HepG2 (cell line): ENCODE data around the gene HCAR1. TPM values are rescaled to one million over a fixed set of nuclear protein-coding genes. Genes with fewer than 3 reads are reported as not detected.
A peak's percentile ranks its signal among the peaks of the same experiment; 100 is the strongest.

ENCODE experiments used
- AKAP8 ChIP-seq: sonication (generic); formaldehyde crosslinking; IDR thresholded peaks from 2 replicates; pipeline ENCODE4 v1.5.1; 2020; ENCODE audit warnings: mild to moderate bottlenecking, missing genetic modification reagents
- HNRNPLL ChIP-seq: fragments of 200-400 bp; formaldehyde crosslinking; IDR thresholded peaks from 2 replicates; pipeline ENCODE4 v1.6.1; 2017; ENCODE audit warnings: mild to moderate bottlenecking, low read depth, low read length; ENCODE audit not compliant: poor library complexity, severe bottlenecking
- IKZF4 ChIP-seq: sonication (generic); formaldehyde crosslinking; IDR thresholded peaks from 2 replicates; pipeline ENCODE4 v1.5.1; 2020; ENCODE audit warnings: borderline replicate concordance, mild to moderate bottlenecking, low read depth, missing genetic modification reagents; ENCODE audit errors: not compliant biosample characterization
- MYNN ChIP-seq: sonication (generic); formaldehyde crosslinking; IDR thresholded peaks from 2 replicates; pipeline ENCODE4 v1.4.0; 2020; ENCODE audit warnings: mild to moderate bottlenecking, low read depth, missing genetic modification reagents
- SKI ChIP-seq: fragments of 450-650 bp; IDR thresholded peaks from one replicate; pipeline ENCODE4 v1.6.1; 2018; ENCODE audit warnings: mild to moderate bottlenecking; ENCODE audit not compliant: partially characterized antibody
- SNAPC2 ChIP-seq: sonication (generic); formaldehyde crosslinking; IDR thresholded peaks from 2 replicates; pipeline ENCODE4 v1.8.1; 2022; ENCODE audit warnings: mild to moderate bottlenecking, missing genetic modification reagents
- ZNF446 ChIP-seq: sonication (generic); formaldehyde crosslinking; IDR thresholded peaks from 2 replicates; pipeline ENCODE4 v1.5.0; 2020; ENCODE audit warnings: mild to moderate bottlenecking, missing genetic modification reagents
- ZNF557 ChIP-seq: sonication (generic); formaldehyde crosslinking; IDR thresholded peaks from 2 replicates; pipeline ENCODE4 v1.4.0; 2020; ENCODE audit warnings: missing genetic modification reagents
- polyA plus RNA-seq, 8 experiments: library from polyadenylated mRNA; depleted of rRNA in 3 of 8; stranded (reverse) in 7 of 8; unstranded in 1 of 8; fragments of >200 nt; fragmentation: Illumina TruSeq in 4 of 8; extraction: Trizol in 4 of 8; gene quantifications; 2 replicates each; pipeline versions ENCODE4 v1.2.1 to v1.2.3, GENCODE V29; 2011 to 2016; ENCODE audit warnings: low read depth in 4 of 8, missing spikeins in 1 of 8, mixed read lengths in 1 of 8; ENCODE audit not compliant: insufficient read depth in 1 of 8
- total RNA-seq, 5 experiments: library from RNA; depleted of rRNA; stranded (reverse); fragments of >200 nt; fragmentation: Illumina TruSeq; extraction: Trizol; gene quantifications; 2 replicates each; pipeline ENCODE4 v1.2.3, GENCODE V29; 2016; ENCODE audit warnings: low read depth in 1 of 5
- TF ChIP-seq, protein P1 (sequence below): sonication (generic); formaldehyde crosslinking; IDR thresholded peaks from 2 replicates; pipeline ENCODE4 v1.4.0; 2020; ENCODE audit warnings: mild to moderate bottlenecking, missing genetic modification reagents
- TF ChIP-seq, protein P2 (sequence below): IDR thresholded peaks from 2 replicates; pipeline ENCODE4 v1.6.1; 2016; ENCODE audit warnings: mild to moderate bottlenecking
- TF ChIP-seq, protein P3 (sequence below): sonication (generic); formaldehyde crosslinking; IDR thresholded peaks from 2 replicates; pipeline ENCODE4 v1.5.1; 2020; ENCODE audit warnings: missing genetic modification reagents, mild to moderate bottlenecking, borderline replicate concordance
- TF ChIP-seq, protein P4 (sequence below): sonication (generic); formaldehyde crosslinking; IDR thresholded peaks from 2 replicates; pipeline ENCODE4 v1.4.0; 2020; ENCODE audit warnings: missing genetic modification reagents
- TF ChIP-seq, protein P5 (sequence below): sonication (generic); formaldehyde crosslinking; IDR thresholded peaks from 2 replicates; pipeline ENCODE4 v1.4.0; 2020; ENCODE audit warnings: missing genetic modification reagents, mild to moderate bottlenecking, borderline replicate concordance

The HCAR1 gene
- total and polyA plus RNA-seq, 2 of the 13 experiments (the other 11 are each of a cell fraction or from before 2014, with no cell fraction given), result 0.53 to 4.4 TPM

DNA sequence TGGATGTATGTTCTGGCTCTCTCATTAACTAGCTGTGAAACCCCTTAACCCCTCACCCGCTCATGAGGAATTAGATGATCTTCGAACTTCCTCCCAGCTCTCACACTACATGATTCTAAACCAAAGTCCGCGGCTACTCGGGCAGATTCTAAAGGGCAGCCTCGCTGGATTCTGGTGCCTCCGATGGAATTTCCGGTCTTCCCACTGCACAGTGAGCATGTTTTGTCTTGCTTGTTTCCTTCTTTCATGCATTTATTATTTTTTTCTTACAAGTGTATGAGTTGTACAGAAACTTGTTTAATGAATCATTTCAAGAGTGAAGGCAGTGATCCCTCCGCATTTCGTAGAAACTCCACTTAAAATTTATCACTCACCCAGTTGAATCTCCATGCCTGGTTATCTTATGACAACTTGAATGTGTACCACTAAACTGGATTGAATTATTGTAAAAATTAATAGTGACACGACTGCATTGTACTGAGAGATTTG, 9.5 kb downstream of the HCAR1 start (continued):
- TF ChIP-seq, protein P1, sequence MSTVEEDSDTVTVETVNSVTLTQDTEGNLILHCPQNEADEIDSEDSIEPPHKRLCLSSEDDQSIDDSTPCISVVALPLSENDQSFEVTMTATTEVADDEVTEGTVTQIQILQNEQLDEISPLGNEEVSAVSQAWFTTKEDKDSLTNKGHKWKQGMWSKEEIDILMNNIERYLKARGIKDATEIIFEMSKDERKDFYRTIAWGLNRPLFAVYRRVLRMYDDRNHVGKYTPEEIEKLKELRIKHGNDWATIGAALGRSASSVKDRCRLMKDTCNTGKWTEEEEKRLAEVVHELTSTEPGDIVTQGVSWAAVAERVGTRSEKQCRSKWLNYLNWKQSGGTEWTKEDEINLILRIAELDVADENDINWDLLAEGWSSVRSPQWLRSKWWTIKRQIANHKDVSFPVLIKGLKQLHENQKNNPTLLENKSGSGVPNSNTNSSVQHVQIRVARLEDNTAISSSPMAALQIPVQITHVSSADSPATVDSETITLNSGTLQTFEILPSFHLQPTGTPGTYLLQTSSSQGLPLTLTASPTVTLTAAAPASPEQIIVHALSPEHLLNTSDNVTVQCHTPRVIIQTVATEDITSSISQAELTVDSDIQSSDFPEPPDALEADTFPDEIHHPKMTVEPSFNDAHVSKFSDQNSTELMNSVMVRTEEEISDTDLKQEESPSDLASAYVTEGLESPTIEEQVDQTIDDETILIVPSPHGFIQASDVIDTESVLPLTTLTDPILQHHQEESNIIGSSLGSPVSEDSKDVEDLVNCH, result no peak
- TF ChIP-seq SNAPC2 (CRISPR knock-in tag), result no peak
- TF ChIP-seq, protein P2, sequence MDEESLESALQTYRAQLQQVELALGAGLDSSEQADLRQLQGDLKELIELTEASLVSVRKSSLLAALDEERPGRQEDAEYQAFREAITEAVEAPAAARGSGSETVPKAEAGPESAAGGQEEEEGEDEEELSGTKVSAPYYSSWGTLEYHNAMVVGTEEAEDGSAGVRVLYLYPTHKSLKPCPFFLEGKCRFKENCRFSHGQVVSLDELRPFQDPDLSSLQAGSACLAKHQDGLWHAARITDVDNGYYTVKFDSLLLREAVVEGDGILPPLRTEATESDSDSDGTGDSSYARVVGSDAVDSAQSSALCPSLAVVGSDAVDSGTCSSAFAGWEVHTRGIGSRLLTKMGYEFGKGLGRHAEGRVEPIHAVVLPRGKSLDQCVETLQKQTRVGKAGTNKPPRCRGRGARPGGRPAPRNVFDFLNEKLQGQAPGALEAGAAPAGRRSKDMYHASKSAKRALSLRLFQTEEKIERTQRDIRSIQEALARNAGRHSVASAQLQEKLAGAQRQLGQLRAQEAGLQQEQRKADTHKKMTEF (CRISPR knock-in tag), result peak; percentile 59; the same call in 1 of the 2 replicates
- TF ChIP-seq, protein P3, sequence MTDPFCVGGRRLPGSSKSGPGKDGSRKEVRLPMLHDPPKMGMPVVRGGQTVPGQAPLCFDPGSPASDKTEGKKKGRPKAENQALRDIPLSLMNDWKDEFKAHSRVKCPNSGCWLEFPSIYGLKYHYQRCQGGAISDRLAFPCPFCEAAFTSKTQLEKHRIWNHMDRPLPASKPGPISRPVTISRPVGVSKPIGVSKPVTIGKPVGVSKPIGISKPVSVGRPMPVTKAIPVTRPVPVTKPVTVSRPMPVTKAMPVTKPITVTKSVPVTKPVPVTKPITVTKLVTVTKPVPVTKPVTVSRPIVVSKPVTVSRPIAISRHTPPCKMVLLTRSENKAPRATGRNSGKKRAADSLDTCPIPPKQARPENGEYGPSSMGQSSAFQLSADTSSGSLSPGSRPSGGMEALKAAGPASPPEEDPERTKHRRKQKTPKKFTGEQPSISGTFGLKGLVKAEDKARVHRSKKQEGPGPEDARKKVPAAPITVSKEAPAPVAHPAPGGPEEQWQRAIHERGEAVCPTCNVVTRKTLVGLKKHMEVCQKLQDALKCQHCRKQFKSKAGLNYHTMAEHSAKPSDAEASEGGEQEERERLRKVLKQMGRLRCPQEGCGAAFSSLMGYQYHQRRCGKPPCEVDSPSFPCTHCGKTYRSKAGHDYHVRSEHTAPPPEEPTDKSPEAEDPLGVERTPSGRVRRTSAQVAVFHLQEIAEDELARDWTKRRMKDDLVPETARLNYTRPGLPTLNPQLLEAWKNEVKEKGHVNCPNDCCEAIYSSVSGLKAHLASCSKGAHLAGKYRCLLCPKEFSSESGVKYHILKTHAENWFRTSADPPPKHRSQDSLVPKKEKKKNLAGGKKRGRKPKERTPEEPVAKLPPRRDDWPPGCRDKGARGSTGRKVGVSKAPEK, result no peak
- TF ChIP-seq, protein P4, sequence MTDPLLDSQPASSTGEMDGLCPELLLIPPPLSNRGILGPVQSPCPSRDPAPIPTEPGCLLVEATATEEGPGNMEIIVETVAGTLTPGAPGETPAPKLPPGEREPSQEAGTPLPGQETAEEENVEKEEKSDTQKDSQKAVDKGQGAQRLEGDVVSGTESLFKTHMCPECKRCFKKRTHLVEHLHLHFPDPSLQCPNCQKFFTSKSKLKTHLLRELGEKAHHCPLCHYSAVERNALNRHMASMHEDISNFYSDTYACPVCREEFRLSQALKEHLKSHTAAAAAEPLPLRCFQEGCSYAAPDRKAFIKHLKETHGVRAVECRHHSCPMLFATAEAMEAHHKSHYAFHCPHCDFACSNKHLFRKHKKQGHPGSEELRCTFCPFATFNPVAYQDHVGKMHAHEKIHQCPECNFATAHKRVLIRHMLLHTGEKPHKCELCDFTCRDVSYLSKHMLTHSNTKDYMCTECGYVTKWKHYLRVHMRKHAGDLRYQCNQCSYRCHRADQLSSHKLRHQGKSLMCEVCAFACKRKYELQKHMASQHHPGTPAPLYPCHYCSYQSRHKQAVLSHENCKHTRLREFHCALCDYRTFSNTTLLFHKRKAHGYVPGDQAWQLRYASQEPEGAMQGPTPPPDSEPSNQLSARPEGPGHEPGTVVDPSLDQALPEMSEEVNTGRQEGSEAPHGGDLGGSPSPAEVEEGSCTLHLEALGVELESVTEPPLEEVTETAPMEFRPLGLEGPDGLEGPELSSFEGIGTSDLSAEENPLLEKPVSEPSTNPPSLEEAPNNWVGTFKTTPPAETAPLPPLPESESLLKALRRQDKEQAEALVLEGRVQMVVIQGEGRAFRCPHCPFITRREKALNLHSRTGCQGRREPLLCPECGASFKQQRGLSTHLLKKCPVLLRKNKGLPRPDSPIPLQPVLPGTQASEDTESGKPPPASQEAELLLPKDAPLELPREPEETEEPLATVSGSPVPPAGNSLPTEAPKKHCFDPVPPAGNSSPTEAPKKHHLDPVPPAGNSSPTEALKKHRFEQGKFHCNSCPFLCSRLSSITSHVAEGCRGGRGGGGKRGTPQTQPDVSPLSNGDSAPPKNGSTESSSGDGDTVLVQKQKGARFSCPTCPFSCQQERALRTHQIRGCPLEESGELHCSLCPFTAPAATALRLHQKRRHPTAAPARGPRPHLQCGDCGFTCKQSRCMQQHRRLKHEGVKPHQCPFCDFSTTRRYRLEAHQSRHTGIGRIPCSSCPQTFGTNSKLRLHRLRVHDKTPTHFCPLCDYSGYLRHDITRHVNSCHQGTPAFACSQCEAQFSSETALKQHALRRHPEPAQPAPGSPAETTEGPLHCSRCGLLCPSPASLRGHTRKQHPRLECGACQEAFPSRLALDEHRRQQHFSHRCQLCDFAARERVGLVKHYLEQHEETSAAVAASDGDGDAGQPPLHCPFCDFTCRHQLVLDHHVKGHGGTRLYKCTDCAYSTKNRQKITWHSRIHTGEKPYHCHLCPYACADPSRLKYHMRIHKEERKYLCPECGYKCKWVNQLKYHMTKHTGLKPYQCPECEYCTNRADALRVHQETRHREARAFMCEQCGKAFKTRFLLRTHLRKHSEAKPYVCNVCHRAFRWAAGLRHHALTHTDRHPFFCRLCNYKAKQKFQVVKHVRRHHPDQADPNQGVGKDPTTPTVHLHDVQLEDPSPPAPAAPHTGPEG (CRISPR knock-in tag), result no peak
- TF ChIP-seq AKAP8 (CRISPR knock-in tag), result no peak
- TF ChIP-seq, protein P5, sequence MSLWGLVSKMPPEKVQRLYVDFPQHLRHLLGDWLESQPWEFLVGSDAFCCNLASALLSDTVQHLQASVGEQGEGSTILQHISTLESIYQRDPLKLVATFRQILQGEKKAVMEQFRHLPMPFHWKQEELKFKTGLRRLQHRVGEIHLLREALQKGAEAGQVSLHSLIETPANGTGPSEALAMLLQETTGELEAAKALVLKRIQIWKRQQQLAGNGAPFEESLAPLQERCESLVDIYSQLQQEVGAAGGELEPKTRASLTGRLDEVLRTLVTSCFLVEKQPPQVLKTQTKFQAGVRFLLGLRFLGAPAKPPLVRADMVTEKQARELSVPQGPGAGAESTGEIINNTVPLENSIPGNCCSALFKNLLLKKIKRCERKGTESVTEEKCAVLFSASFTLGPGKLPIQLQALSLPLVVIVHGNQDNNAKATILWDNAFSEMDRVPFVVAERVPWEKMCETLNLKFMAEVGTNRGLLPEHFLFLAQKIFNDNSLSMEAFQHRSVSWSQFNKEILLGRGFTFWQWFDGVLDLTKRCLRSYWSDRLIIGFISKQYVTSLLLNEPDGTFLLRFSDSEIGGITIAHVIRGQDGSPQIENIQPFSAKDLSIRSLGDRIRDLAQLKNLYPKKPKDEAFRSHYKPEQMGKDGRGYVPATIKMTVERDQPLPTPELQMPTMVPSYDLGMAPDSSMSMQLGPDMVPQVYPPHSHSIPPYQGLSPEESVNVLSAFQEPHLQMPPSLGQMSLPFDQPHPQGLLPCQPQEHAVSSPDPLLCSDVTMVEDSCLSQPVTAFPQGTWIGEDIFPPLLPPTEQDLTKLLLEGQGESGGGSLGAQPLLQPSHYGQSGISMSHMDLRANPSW (CRISPR knock-in tag), result no peak
- no peak for TF ChIP-seq ZNF446 (CRISPR knock-in tag)
- no peak for TF ChIP-seq MYNN (CRISPR knock-in tag)
- TF ChIP-seq HNRNPLL, result no peak
- TF ChIP-seq SKI, result no peak
- 0 out of 2 replicates have a peak, but pooled peaks have one; percentile 60 for TF ChIP-seq ZNF557
- no peak for TF ChIP-seq IKZF4 (CRISPR knock-in tag)
